HepG2 (cell line): Measurements from ENCODE around the gene IFT27. TPM values are rescaled to one million over a fixed set of nuclear protein-coding genes. Genes with fewer than 3 reads are reported as not detected.

Experiments
- ATAC-seq: fragments of 200-7000 bp; cut with Tn5 transposase; 3 replicates; pipeline ENCODE4 v1.9.1; 2020; ENCODE audit warnings: mild to moderate bottlenecking, moderate library complexity
- BruUV-seq: library from RNA; stranded (reverse); fragments of 400-500 nt; replicated peaks from 2 replicates; lab custom pipeline; 2021; lab: Mats Ljungman, UMichigan
- CTCF ChIA-PET: fragments of 300-600 bp; formaldehyde crosslinking; extraction: SDS; loops from one replicate; lab custom pipeline; 2021; ENCODE audit warnings: low total read pairs, inconsistent platforms, low intra/inter-chr PET ratio; lab: Yijun Ruan, JAX
- POLR2A ChIA-PET: fragments of 350-600 bp; sonication (Branson Sonifier 250); formaldehyde crosslinking; loops from one replicate; lab custom pipeline; 2020; ENCODE audit warnings: antibody characterized with exemption, inconsistent platforms; lab: Yijun Ruan, JAX
- DNase-seq: peaks from one replicate; pipeline ENCODE4 v3.0.0-alpha.2; 2015; ENCODE audit warnings: low spot score
- FAIRE-seq: peaks from 3 replicates; lab custom pipeline; 2011; peaks lifted over from hg19 to GRCh38; lab: Jason Lieb, UNC
- H2AFZ ChIP-seq: one replicate; pipeline ENCODE4 v1.6.1; 2011; ENCODE audit warnings: low read length, inconsistent platforms
- H3K27ac ChIP-seq: fragments of 300-600 bp; 3 replicates; pipeline ENCODE4 v1.8.0; 2011; ENCODE audit warnings: mixed run types, mild to moderate bottlenecking, mixed read lengths, low read length, inconsistent platforms; ENCODE audit not compliant: insufficient read depth; ENCODE audit errors: extremely low read length
- H3K27me3 ChIP-seq, 2 experiments: fragments of 200-600 bp in 1 of 2; 2 replicates in 1 of 2; 3 replicates in 1 of 2; pipeline versions ENCODE4 v1.6.0 to v1.8.0; 2011; ENCODE audit warnings: low read length in 2 of 2, mild to moderate bottlenecking in 2 of 2, moderate library complexity in 2 of 2, inconsistent platforms in 1 of 2; ENCODE audit not compliant: insufficient read depth in 2 of 2, control insufficient read depth in 1 of 2
- H3K36me3 ChIP-seq, 2 experiments: fragments of 200-600 bp in 1 of 2; replicated peaks in 1 of 2; 2 replicates in 1 of 2; 3 replicates in 1 of 2; pipeline versions ENCODE4 v1.5.1 to v1.8.0; 2011; ENCODE audit warnings: low read length in 2 of 2, inconsistent platforms in 1 of 2; ENCODE audit not compliant: insufficient read depth in 2 of 2, control insufficient read depth in 1 of 2
- H3K4me1 ChIP-seq: 2 replicates; pipeline ENCODE4 v1.5.1; 2012; ENCODE audit warnings: low read length, inconsistent platforms; ENCODE audit not compliant: insufficient read depth
- H3K4me2 ChIP-seq: 2 replicates; pipeline ENCODE4 v1.6.0; 2011; ENCODE audit warnings: low read depth, low read length, inconsistent platforms
- H3K4me3 ChIP-seq, 3 experiments: fragments of 200-600 bp in 1 of 3; sonication (generic), shearing (Covaris generic) in 1 of 3; replicated peaks in 1 of 3; 2 replicates each; pipeline ENCODE4 v1.5.1; 2011 to 2016; ENCODE audit warnings: low read length in 3 of 3, inconsistent platforms in 2 of 3, low read depth in 2 of 3, mild to moderate bottlenecking in 2 of 3, control low read depth in 1 of 3, mixed read lengths in 1 of 3; ENCODE audit not compliant: insufficient read depth in 1 of 3
- H3K79me2 ChIP-seq: one replicate; pipeline ENCODE4 v1.6.1; 2011; ENCODE audit warnings: low read length, inconsistent platforms; ENCODE audit not compliant: insufficient read depth
- H3K9ac ChIP-seq: 2 replicates; pipeline ENCODE4 v1.6.0; 2011; ENCODE audit warnings: mild to moderate bottlenecking, low read depth, low read length, inconsistent platforms; ENCODE audit not compliant: insufficient read depth
- H3K9me3 ChIP-seq: 2 replicates; pipeline ENCODE4 v1.5.1; 2012; ENCODE audit warnings: mild to moderate bottlenecking, low read length
- H4K20me1 ChIP-seq: 2 replicates; pipeline ENCODE4 v1.6.0; 2011; ENCODE audit warnings: inconsistent platforms, mild to moderate bottlenecking, low read length, moderate library complexity; ENCODE audit not compliant: insufficient read depth
- BORCS8-MEF2B ChIP-seq: sonication (generic); formaldehyde crosslinking; IDR thresholded peaks from 2 replicates; pipeline ENCODE4 v1.8.0; 2022; ENCODE audit warnings: mild to moderate bottlenecking, missing genetic modification reagents
- MAFF ChIP-seq: IDR thresholded peaks from 2 replicates; pipeline ENCODE4 v1.6.1; 2011; ENCODE audit warnings: low read depth, low read length, improper control_type of control experiment
- PAWR ChIP-seq: sonication (generic); formaldehyde crosslinking; IDR thresholded peaks from 2 replicates; pipeline ENCODE4 v1.4.0; 2020; ENCODE audit warnings: missing genetic modification reagents, mild to moderate bottlenecking, borderline replicate concordance
- ZFAT ChIP-seq: sonication (generic); formaldehyde crosslinking; conservative IDR thresholded peaks from 2 replicates; pipeline ENCODE4 v1.8.1; 2023; ENCODE audit warnings: missing genetic modification reagents, inconsistent platforms
- ZNF138 ChIP-seq: sonication (generic); formaldehyde crosslinking; IDR thresholded peaks from 2 replicates; pipeline ENCODE4 v1.5.0; 2020; ENCODE audit warnings: mild to moderate bottlenecking, low read depth, missing genetic modification reagents
- ZSCAN30 ChIP-seq: sonication (generic); formaldehyde crosslinking; IDR thresholded peaks from 2 replicates; pipeline ENCODE4 v1.5.0; 2020; ENCODE audit warnings: mild to moderate bottlenecking, missing genetic modification reagents
- WGBS: methylation state at CpG from one replicate; pipeline ENCODE4 v1.1.6; 2017; ENCODE audit warnings: low lambda C conversion rate; 5-methylcytosine and 5-hydroxymethylcytosine counted together
- in situ Hi-C: cut with HindIII; loops from 2 replicates; pipeline ENCODE4 v1.10.0; 2017; ENCODE audit warnings: low pct_unique_long_range_greater_than_20kb; ENCODE audit not compliant: extremely low pct_ligation_motif_present
- intact Hi-C: fragments of 100-400 bp; cut with micrococcal nuclease; formaldehyde crosslinking; loops from one replicate; pipeline ENCODE4 v1.10.0; 2022; ENCODE audit not compliant: unreplicated experiment
- polyA plus RNA-seq, 8 experiments: library from polyadenylated mRNA; depleted of rRNA in 3 of 8; stranded (reverse) in 7 of 8; unstranded in 1 of 8; fragments of >200 nt; fragmentation: Illumina TruSeq in 4 of 8; extraction: Trizol in 4 of 8; gene quantifications; 2 replicates each; pipeline versions ENCODE4 v1.2.1 to v1.2.3, GENCODE V29; 2011 to 2016; ENCODE audit warnings: low read depth in 4 of 8, missing spikeins in 1 of 8, mixed read lengths in 1 of 8; ENCODE audit not compliant: insufficient read depth in 1 of 8
- total RNA-seq, 5 experiments: library from RNA; depleted of rRNA; stranded (reverse); fragments of >200 nt; fragmentation: Illumina TruSeq; extraction: Trizol; gene quantifications; 2 replicates each; pipeline ENCODE4 v1.2.3, GENCODE V29; 2016; ENCODE audit warnings: low read depth in 1 of 5
- TF ChIP-seq, protein P1 (sequence below): sonication (generic); formaldehyde crosslinking; IDR thresholded peaks from 2 replicates; pipeline ENCODE4 v1.4.0; 2020; ENCODE audit warnings: mild to moderate bottlenecking, missing genetic modification reagents, borderline replicate concordance
- TF ChIP-seq, protein P2 (sequence below): sonication (generic); formaldehyde crosslinking; conservative IDR thresholded peaks from 2 replicates; pipeline ENCODE4 v1.4.0; 2020; ENCODE audit warnings: missing genetic modification reagents
- TF ChIP-seq, protein P3 (sequence below): sonication (generic); formaldehyde crosslinking; conservative IDR thresholded peaks from 2 replicates; pipeline ENCODE4 v1.4.0; 2020; ENCODE audit warnings: missing genetic modification reagents
- TF ChIP-seq, protein P4 (sequence below): IDR thresholded peaks from 2 replicates; pipeline ENCODE4 v1.6.1; 2012; ENCODE audit warnings: inconsistent platforms
- TF ChIP-seq, protein P5 (sequence below): sonication (generic); formaldehyde crosslinking; conservative IDR thresholded peaks from 2 replicates; pipeline ENCODE4 v1.4.0; 2020; ENCODE audit warnings: missing genetic modification reagents

The IFT27 gene
- total and polyA plus RNA-seq, 2 of the 13 experiments (the other 11 are each of a cell fraction or from before 2014, with no cell fraction given) = 0.25 to 0.33 TPM

DNA sequence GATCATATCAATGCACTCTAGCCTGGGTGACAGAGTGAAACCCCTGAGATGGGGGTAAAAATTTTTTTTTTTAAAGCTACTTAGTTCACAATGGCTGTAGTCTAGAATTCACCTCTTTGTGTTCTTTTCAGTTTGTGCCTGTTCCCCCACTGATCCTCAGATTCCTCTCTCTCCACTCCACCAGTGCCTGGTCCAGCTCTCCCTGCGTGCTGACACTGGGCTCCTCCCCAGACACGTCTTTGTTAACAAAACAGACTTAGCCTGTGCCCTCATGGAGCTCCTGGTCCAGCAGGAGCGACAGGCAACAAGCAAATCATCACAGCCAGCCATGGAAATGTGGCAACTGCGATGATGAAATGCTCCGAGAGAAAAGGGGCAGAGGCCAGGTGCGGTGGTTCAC is 34.0 kb downstream of the IFT27 start:
- no peak for DNase-seq
- no peak for FAIRE-seq
- TF ChIP-seq, protein P1, sequence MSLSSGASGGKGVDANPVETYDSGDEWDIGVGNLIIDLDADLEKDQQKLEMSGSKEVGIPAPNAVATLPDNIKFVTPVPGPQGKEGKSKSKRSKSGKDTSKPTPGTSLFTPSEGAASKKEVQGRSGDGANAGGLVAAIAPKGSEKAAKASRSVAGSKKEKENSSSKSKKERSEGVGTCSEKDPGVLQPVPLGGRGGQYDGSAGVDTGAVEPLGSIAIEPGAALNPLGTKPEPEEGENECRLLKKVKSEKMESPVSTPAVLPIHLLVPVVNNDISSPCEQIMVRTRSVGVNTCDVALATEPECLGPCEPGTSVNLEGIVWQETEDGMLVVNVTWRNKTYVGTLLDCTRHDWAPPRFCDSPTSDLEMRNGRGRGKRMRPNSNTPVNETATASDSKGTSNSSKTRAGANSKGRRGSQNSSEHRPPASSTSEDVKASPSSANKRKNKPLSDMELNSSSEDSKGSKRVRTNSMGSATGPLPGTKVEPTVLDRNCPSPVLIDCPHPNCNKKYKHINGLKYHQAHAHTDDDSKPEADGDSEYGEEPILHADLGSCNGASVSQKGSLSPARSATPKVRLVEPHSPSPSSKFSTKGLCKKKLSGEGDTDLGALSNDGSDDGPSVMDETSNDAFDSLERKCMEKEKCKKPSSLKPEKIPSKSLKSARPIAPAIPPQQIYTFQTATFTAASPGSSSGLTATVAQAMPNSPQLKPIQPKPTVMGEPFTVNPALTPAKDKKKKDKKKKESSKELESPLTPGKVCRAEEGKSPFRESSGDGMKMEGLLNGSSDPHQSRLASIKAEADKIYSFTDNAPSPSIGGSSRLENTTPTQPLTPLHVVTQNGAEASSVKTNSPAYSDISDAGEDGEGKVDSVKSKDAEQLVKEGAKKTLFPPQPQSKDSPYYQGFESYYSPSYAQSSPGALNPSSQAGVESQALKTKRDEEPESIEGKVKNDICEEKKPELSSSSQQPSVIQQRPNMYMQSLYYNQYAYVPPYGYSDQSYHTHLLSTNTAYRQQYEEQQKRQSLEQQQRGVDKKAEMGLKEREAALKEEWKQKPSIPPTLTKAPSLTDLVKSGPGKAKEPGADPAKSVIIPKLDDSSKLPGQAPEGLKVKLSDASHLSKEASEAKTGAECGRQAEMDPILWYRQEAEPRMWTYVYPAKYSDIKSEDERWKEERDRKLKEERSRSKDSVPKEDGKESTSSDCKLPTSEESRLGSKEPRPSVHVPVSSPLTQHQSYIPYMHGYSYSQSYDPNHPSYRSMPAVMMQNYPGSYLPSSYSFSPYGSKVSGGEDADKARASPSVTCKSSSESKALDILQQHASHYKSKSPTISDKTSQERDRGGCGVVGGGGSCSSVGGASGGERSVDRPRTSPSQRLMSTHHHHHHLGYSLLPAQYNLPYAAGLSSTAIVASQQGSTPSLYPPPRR (CRISPR knock-in tag) = no peak
- TF ChIP-seq, protein P2, sequence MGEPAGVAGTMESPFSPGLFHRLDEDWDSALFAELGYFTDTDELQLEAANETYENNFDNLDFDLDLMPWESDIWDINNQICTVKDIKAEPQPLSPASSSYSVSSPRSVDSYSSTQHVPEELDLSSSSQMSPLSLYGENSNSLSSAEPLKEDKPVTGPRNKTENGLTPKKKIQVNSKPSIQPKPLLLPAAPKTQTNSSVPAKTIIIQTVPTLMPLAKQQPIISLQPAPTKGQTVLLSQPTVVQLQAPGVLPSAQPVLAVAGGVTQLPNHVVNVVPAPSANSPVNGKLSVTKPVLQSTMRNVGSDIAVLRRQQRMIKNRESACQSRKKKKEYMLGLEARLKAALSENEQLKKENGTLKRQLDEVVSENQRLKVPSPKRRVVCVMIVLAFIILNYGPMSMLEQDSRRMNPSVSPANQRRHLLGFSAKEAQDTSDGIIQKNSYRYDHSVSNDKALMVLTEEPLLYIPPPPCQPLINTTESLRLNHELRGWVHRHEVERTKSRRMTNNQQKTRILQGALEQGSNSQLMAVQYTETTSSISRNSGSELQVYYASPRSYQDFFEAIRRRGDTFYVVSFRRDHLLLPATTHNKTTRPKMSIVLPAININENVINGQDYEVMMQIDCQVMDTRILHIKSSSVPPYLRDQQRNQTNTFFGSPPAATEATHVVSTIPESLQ (CRISPR knock-in tag) = no peak
- TF ChIP-seq ZSCAN30 (CRISPR knock-in tag) (no peak), ZFAT (CRISPR knock-in tag) (no peak), PAWR (CRISPR knock-in tag) (no peak), BORCS8-MEF2B (CRISPR knock-in tag) (no peak), ZNF138 (CRISPR knock-in tag) (no peak), MAFF (no peak)
- TF ChIP-seq, protein P3, sequence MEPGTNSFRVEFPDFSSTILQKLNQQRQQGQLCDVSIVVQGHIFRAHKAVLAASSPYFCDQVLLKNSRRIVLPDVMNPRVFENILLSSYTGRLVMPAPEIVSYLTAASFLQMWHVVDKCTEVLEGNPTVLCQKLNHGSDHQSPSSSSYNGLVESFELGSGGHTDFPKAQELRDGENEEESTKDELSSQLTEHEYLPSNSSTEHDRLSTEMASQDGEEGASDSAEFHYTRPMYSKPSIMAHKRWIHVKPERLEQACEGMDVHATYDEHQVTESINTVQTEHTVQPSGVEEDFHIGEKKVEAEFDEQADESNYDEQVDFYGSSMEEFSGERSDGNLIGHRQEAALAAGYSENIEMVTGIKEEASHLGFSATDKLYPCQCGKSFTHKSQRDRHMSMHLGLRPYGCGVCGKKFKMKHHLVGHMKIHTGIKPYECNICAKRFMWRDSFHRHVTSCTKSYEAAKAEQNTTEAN (CRISPR knock-in tag) = no peak
- TF ChIP-seq, protein P4, sequence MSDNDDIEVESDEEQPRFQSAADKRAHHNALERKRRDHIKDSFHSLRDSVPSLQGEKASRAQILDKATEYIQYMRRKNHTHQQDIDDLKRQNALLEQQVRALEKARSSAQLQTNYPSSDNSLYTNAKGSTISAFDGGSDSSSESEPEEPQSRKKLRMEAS = no peak
- TF ChIP-seq, protein P5, sequence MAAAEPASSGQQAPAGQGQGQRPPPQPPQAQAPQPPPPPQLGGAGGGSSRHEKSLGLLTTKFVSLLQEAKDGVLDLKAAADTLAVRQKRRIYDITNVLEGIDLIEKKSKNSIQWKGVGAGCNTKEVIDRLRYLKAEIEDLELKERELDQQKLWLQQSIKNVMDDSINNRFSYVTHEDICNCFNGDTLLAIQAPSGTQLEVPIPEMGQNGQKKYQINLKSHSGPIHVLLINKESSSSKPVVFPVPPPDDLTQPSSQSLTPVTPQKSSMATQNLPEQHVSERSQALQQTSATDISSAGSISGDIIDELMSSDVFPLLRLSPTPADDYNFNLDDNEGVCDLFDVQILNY (CRISPR knock-in tag) = no peak

More for the DNA sequence above, 34.0 kb downstream of the IFT27 start:
- in situ Hi-C loops = no loop called here
- ChIA-PET CTCF (no interaction called here), POLR2A (no interaction called here)
- 0 out of 2 replicates have a peak, but pooled peaks cover 3% of the 10 kb centered on the region for H4K20me1 ChIP-seq
- ATAC-seq = no peak
- no TSS peak for BruUV-seq
- no peaks in the 10 kb centered on the region for H3K4me1 ChIP-seq
- H3K9ac ChIP-seq = no peak overlapping the region
- H3K9me3 ChIP-seq = no peaks in the 10 kb centered on the region
- 2% methylated on average over 5 of the region's 6 CpGs for WGBS
- no peaks in the 10 kb centered on the region for H3K79me2 ChIP-seq
- H3K27me3 ChIP-seq = peaks cover 10 to 32% of the 10 kb centered on the region in 2 experiments; a peak in 4 of 5 replicates
- H2AFZ ChIP-seq = no peak overlapping the region
- no peak overlapping the region for H3K27ac ChIP-seq
- H3K4me3 ChIP-seq = no peak overlapping the region
- no peaks in the 10 kb centered on the region for H3K36me3 ChIP-seq
- intact Hi-C loops = loop anchor here (2.0 kb wide), 1 partner anchor 15 kb away; no protein-coding TSS in a partner anchor
- no peak overlapping the region for H3K4me2 ChIP-seq
